Camera-type eye (tissue), 1 donor: ENCODE data around the gene CT45A9. TPM values are rescaled to one million over a fixed set of nuclear protein-coding genes. Genes with fewer than 3 reads are reported as not detected.

Source experiments
- total RNA-seq: library from RNA; depleted of rRNA; stranded (reverse); fragments of >200 nt; gene quantifications from one replicate; pipeline ENCODE4 v1.2.3, GENCODE V29; 2014

Gene CT45A9, protein sequence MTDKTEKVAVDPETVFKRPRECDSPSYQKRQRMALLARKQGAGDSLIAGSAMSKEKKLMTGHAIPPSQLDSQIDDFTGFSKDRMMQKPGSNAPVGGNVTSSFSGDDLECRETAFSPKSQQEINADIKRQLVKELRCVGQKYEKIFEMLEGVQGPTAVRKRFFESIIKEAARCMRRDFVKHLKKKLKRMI
- total RNA-seq: not detected

DNA sequence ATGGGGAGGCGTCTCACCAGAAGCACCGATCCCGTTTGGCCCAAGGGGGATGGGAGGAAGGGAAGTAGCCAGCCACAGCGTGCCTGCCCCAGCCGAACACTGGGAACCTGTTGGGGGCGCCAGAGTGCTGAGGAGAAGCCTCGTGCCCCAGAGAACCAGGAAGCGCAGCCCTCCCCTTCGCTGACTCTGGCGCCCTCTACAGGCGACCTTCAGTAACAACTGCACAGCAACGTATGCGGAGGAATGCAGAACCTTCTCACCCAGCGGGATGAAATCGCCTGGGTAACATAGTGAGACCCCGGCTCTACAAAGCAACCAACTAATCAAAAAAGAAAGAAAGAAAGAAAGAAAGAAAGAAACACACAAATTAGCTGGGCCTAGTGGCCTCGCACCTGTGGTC is at the start of gene CT45A9:
Gene CT45A9 (minus strand): TSS at position 101 of the 400 bp plus-strand sequence. CDS start 3,751 bp downstream, outside the sequence.

DNA sequence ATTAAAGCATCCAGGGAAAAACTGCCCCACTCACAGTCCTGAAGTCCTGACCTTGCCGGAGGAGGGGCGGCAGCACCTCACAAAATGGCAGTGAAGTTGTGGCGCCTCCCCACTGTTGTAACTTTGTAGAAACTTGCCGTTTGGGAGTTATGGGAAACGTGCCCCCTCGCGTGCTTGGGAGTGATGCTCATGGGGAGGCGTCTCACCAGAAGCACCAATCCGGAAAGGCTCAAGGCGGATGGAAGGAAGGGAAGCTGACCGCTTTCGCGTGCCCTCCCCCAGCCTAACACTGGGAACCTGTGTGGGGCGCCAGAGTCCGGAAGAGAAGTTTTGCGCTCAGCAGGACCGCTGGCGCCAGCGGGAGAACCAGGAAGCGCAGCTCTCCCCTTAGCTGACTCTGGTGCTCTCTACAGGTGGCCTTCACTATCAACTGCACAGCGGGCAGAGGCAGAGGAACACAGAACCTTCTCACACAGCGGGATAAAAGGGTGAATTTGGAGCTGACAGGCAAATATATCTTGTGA is 21.7 kb upstream of the CT45A9 start, which contains the start of the genes CT45A10 and SAGE1:
Gene CT45A10 (minus strand): TSS at position 151 of the 524 bp plus-strand sequence. CDS start 8,100 bp downstream, outside the sequence.
Gene SAGE1 (plus strand): TSS at position 423 of the 524 bp plus-strand sequence. CDS start 2,527 bp downstream, outside the sequence.

DNA sequence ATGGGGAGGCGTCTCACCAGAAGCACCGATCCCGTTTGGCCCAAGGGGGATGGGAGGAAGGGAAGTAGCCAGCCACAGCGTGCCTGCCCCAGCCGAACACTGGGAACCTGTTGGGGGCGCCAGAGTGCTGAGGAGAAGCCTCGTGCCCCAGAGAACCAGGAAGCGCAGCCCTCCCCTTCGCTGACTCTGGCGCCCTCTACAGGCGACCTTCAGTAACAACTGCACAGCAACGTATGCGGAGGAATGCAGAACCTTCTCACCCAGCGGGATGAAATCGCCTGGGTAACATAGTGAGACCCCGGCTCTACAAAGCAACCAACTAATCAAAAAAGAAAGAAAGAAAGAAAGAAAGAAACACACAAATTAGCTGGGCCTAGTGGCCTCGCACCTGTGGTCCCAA is 17.2 kb downstream of the CT45A9 start, which contains the start of gene CT45A8:
Gene CT45A8 (minus strand): TSS at position 101 of the 400 bp plus-strand sequence. CDS start 3,755 bp downstream, outside the sequence.

DNA sequence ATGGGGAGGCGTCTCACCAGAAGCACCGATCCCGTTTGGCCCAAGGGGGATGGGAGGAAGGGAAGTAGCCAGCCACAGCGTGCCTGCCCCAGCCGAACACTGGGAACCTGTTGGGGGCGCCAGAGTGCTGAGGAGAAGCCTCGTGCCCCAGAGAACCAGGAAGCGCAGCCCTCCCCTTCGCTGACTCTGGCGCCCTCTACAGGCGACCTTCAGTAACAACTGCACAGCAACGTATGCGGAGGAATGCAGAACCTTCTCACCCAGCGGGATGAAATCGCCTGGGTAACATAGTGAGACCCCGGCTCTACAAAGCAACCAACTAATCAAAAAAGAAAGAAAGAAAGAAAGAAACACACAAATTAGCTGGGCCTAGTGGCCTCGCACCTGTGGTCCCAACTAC is 34.4 kb downstream of the CT45A9 start, which contains the start of gene CT45A7:
Gene CT45A7 (minus strand): TSS at position 101 of the 400 bp plus-strand sequence. CDS start 3,747 bp downstream, outside the sequence.

DNA sequence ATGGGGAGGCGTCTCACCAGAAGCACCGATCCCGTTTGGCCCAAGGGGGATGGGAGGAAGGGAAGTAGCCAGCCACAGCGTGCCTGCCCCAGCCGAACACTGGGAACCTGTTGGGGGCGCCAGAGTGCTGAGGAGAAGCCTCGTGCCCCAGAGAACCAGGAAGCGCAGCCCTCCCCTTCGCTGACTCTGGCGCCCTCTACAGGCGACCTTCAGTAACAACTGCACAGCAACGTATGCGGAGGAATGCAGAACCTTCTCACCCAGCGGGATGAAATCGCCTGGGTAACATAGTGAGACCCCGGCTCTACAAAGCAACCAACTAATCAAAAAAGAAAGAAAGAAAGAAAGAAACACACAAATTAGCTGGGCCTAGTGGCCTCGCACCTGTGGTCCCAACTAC is 51.7 kb downstream of the CT45A9 start, which contains the start of gene CT45A2:
Gene CT45A2 (minus strand): TSS at position 101 of the 400 bp plus-strand sequence. CDS start 3,747 bp downstream, outside the sequence.

Other genes with a start within 250 kb of the CT45A9 start
- gene CT45A1, start 158.2 kb downstream of the CT45A9 start, total RNA-seq: not detected
- gene CT45A3, start 103.6 kb downstream of the CT45A9 start, total RNA-seq: not detected
- not detected for gene CT45A5, start 86.3 kb downstream of the CT45A9 start, total RNA-seq
- not detected for gene CT45A6, start 69.0 kb downstream of the CT45A9 start, total RNA-seq
- not detected for gene CT45A2, start 51.8 kb downstream of the CT45A9 start, total RNA-seq
- not detected for gene CT45A7, start 34.5 kb downstream of the CT45A9 start, total RNA-seq
- not detected for gene CT45A8, start 17.3 kb downstream of the CT45A9 start, total RNA-seq
- not detected for gene CT45A10, start 21.6 kb upstream of the CT45A9 start, total RNA-seq
- not detected for gene SAGE1, start 21.9 kb upstream of the CT45A9 start, total RNA-seq
- 21.6 TPM for gene MMGT1, start 102.2 kb upstream of the CT45A9 start, total RNA-seq
- gene SLC9A6, start 113.6 kb upstream of the CT45A9 start, total RNA-seq: 36.3 TPM